HCT116 (cell line): Measurements from ENCODE around the gene ACTA2.

Source experiments
- CBX3 ChIP-seq: IDR thresholded peaks from 2 replicates; pipeline ENCODE4 v1.6.1; 2012; ENCODE audit warnings: low read depth
- EGR1 ChIP-seq: IDR thresholded peaks from 2 replicates; pipeline ENCODE4 v1.6.1; 2012; ENCODE audit warnings: low read depth
- EZH2 ChIP-seq: fragments of 200-600 bp; sonication (generic); IDR thresholded peaks from 2 replicates; pipeline ENCODE4 v1.6.1; 2017; ENCODE audit warnings: antibody characterized with exemption, mixed run types
- EZH2phosphoT487 ChIP-seq: fragments of 200-600 bp; IDR thresholded peaks from 2 replicates; pipeline ENCODE4 v1.6.1; 2018; ENCODE audit warnings: antibody characterized with exemption, borderline replicate concordance
- FOSL1 ChIP-seq: IDR thresholded peaks from 2 replicates; pipeline ENCODE4 v1.6.1; 2012; ENCODE audit warnings: low read depth
- POLR2A ChIP-seq: IDR thresholded peaks from 2 replicates; pipeline ENCODE4 v1.7.0; 2011; ENCODE audit warnings: borderline replicate concordance; ENCODE audit not compliant: insufficient read depth, insufficient read length; ENCODE audit errors: extremely low read depth
- POLR2AphosphoS5 ChIP-seq: IDR thresholded peaks from 2 replicates; pipeline ENCODE4 v1.6.1; 2011; ENCODE audit warnings: mild to moderate bottlenecking, low read depth, low read length, moderate library complexity
- RAD21 ChIP-seq: IDR thresholded peaks from 2 replicates; pipeline ENCODE4 v1.6.1; 2012; ENCODE audit warnings: low read depth, mild to moderate bottlenecking
- SIN3A ChIP-seq: IDR thresholded peaks from 2 replicates; pipeline ENCODE4 v1.6.1; 2012; ENCODE audit warnings: low read depth
- SP1 ChIP-seq: IDR thresholded peaks from 2 replicates; pipeline ENCODE4 v1.6.1; 2012; ENCODE audit warnings: low read depth
- YY1 ChIP-seq: IDR thresholded peaks from 2 replicates; pipeline ENCODE4 v1.6.1; 2011; ENCODE audit warnings: low read length, low read depth, moderate library complexity, mild to moderate bottlenecking; ENCODE audit not compliant: insufficient replicate concordance; ENCODE audit errors: extremely low read depth
- ZNF274 ChIP-seq: fragments of 200-500 bp; sonication (Bioruptor generic); IDR thresholded peaks from 2 replicates; pipeline ENCODE4 v1.6.1; 2014; ENCODE audit warnings: mild to moderate bottlenecking, low read depth, low read length, inconsistent platforms
- TF ChIP-seq, protein P1 (sequence below), 3 experiments: fragments of 200-600 bp in 1 of 3; sonication (generic) in 1 of 3; IDR thresholded peaks in 2 of 3; conservative IDR thresholded peaks in 1 of 3; 2 replicates each; pipeline ENCODE4 v1.5.1; 2012 to 2017; ENCODE audit warnings: low read depth in 2 of 3, low read length in 2 of 3, antibody characterized with exemption in 1 of 3, borderline replicate concordance in 1 of 3, control low read depth in 1 of 3, mild to moderate bottlenecking in 1 of 3, mixed read lengths in 1 of 3, mixed run types in 1 of 3, moderate library complexity in 1 of 3; ENCODE audit not compliant: insufficient read depth in 1 of 3
- TF ChIP-seq, protein P2 (sequence below): IDR thresholded peaks from 2 replicates; pipeline ENCODE4 v1.6.1; 2011; ENCODE audit warnings: mild to moderate bottlenecking, low read length, moderate library complexity; ENCODE audit not compliant: insufficient replicate concordance; ENCODE audit errors: extremely low read depth

DNA sequence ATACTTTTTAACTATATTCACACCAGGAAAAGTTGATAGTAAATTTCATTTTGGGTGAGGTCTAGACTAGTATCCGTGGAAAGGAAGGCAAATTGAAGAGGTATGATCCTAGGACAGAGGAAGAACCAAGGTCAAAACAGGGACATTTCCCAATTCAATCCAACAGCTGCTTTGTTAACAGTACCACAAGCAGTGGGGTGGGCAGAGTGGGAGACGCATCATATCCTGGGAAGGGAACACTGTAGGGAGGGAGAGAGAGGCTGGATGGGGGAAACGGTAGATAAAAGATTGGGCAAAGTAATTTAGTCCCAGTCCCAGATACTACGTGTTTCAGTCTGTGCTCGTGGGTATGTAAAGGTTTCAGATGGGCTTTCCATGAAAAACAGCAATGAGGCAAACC is 28.9 kb upstream of the ACTA2 start:
- no peak for TF ChIP-seq SIN3A
- TF ChIP-seq POLR2A, result no peak
- no peak for TF ChIP-seq FOSL1
- TF ChIP-seq POLR2AphosphoS5, result no peak
- TF ChIP-seq, protein P1, sequence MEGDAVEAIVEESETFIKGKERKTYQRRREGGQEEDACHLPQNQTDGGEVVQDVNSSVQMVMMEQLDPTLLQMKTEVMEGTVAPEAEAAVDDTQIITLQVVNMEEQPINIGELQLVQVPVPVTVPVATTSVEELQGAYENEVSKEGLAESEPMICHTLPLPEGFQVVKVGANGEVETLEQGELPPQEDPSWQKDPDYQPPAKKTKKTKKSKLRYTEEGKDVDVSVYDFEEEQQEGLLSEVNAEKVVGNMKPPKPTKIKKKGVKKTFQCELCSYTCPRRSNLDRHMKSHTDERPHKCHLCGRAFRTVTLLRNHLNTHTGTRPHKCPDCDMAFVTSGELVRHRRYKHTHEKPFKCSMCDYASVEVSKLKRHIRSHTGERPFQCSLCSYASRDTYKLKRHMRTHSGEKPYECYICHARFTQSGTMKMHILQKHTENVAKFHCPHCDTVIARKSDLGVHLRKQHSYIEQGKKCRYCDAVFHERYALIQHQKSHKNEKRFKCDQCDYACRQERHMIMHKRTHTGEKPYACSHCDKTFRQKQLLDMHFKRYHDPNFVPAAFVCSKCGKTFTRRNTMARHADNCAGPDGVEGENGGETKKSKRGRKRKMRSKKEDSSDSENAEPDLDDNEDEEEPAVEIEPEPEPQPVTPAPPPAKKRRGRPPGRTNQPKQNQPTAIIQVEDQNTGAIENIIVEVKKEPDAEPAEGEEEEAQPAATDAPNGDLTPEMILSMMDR (IDR thresholded peaks at IDR 0.05 in 2 of 3, conservative IDR thresholded peaks at IDR 0.05 in 1 of 3; ENCODE audit: borderline replicate concordance in 1 of 3, insufficient read depth in 1 of 3, low read depth in 2 of 3, low read length in 2 of 3), result no peak
- no peak for TF ChIP-seq CBX3
- TF ChIP-seq SP1, result no peak
- TF ChIP-seq, protein P2, sequence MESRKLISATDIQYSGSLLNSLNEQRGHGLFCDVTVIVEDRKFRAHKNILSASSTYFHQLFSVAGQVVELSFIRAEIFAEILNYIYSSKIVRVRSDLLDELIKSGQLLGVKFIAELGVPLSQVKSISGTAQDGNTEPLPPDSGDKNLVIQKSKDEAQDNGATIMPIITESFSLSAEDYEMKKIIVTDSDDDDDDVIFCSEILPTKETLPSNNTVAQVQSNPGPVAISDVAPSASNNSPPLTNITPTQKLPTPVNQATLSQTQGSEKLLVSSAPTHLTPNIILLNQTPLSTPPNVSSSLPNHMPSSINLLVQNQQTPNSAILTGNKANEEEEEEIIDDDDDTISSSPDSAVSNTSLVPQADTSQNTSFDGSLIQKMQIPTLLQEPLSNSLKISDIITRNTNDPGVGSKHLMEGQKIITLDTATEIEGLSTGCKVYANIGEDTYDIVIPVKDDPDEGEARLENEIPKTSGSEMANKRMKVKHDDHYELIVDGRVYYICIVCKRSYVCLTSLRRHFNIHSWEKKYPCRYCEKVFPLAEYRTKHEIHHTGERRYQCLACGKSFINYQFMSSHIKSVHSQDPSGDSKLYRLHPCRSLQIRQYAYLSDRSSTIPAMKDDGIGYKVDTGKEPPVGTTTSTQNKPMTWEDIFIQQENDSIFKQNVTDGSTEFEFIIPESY, result no peak
- TF ChIP-seq RAD21, result no peak
- TF ChIP-seq EZH2phosphoT487, result no peak
- no peak for TF ChIP-seq YY1
- no peak for TF ChIP-seq EGR1
- TF ChIP-seq EZH2, result no peak
- no peak for TF ChIP-seq ZNF274
